Measurements from ENCODE around the gene CAMKK1.
"Not testable (repeated sequence)": the region's sequence is repeated elsewhere in the genome, so short reads cannot be mapped to it uniquely, and the experiment has no call there.

CAMKK1 gene

GRCh38 chr17:3848229-3848835 lies 44.5 kb downstream of the CAMKK1 start:
- no peak for DNase-seq (ENCODE audit: low read depth in 1 of 2, low spot score in 1 of 2)

- DNase-seq (ENCODE audit: low read depth in 1 of 2, low spot score in 1 of 2), result no peak
Observed at GRCh38 chr17:3847165-3847670, 45.6 kb downstream of the CAMKK1 start.

- DNase-seq (ENCODE audit: low read depth in 1 of 2, low spot score in 1 of 2), result no peak
Observed at GRCh38 chr17:3846437-3847164, 46.3 kb downstream of the CAMKK1 start.

- DNase-seq (ENCODE audit: low read depth in 1 of 2, low spot score in 1 of 2), result peak; percentile 83 to 85
Observed at GRCh38 chr17:3845621-3846436, 47.0 kb downstream of the CAMKK1 start, which contains the start of gene NCBP3. NCBP3 (minus strand) TSS chr17:3846246; CDS start chr17:3846223, 23 bp downstream.

GRCh38 chr17:3845291-3845620 lies 47.6 kb downstream of the CAMKK1 start:
- DNase-seq (ENCODE audit: low read depth in 1 of 2, low spot score in 1 of 2), result peak; percentile 14 to 17

GRCh38 chr17:3844556-3844955 lies 48.3 kb downstream of the CAMKK1 start:
- not testable (repeated sequence) for DNase-seq (ENCODE audit: low read depth in 1 of 2, low spot score in 1 of 2)

GRCh38 chr17:3843935-3844516 lies 48.8 kb downstream of the CAMKK1 start:
- peak; percentile 9 to 21 for DNase-seq (ENCODE audit: low read depth in 1 of 2, low spot score in 1 of 2)

GRCh38 chr17:3838206-3838605 lies 54.6 kb downstream of the CAMKK1 start:
- no peak for DNase-seq (ENCODE audit: low read depth in 1 of 2, low spot score in 1 of 2)

GRCh38 chr17:3836551-3836950 lies 56.3 kb downstream of the CAMKK1 start:
- no peak for DNase-seq (ENCODE audit: low read depth in 1 of 2, low spot score in 1 of 2)

- DNase-seq (ENCODE audit: low read depth in 1 of 2, low spot score in 1 of 2), result no peak
Observed at GRCh38 chr17:3835410-3836229, 57.2 kb downstream of the CAMKK1 start.

GRCh38 chr17:3834811-3835210 lies 58.0 kb downstream of the CAMKK1 start:
- DNase-seq (ENCODE audit: low read depth in 1 of 2, low spot score in 1 of 2), result no peak

- no peak for DNase-seq (ENCODE audit: low read depth in 1 of 2, low spot score in 1 of 2)
Observed at GRCh38 chr17:3828852-3829232, 64.0 kb downstream of the CAMKK1 start.

GRCh38 chr17:3828151-3828851 lies 64.6 kb downstream of the CAMKK1 start:
- DNase-seq (ENCODE audit: low read depth in 1 of 2, low spot score in 1 of 2), result no peak

GRCh38 chr17:3827124-3827773 lies 65.6 kb downstream of the CAMKK1 start:
- DNase-seq (ENCODE audit: low read depth in 1 of 2, low spot score in 1 of 2), result peak; percentile 32 to 55

GRCh38 chr17:3826191-3826590 lies 66.7 kb downstream of the CAMKK1 start:
- DNase-seq (ENCODE audit: low read depth in 1 of 2, low spot score in 1 of 2), result no peak

GRCh38 chr17:3821101-3821500 lies 71.8 kb downstream of the CAMKK1 start:
- no peak for DNase-seq (ENCODE audit: low read depth in 1 of 2, low spot score in 1 of 2)

GRCh38 chr17:3818786-3819185 lies 74.1 kb downstream of the CAMKK1 start:
- DNase-seq (ENCODE audit: low read depth in 1 of 2, low spot score in 1 of 2), result no peak

- no peak for DNase-seq (ENCODE audit: low read depth in 1 of 2, low spot score in 1 of 2)
Observed at GRCh38 chr17:3817851-3818605, 74.8 kb downstream of the CAMKK1 start.

GRCh38 chr17:3815925-3816324 lies 76.9 kb downstream of the CAMKK1 start:
- DNase-seq (ENCODE audit: low read depth in 1 of 2, low spot score in 1 of 2), result no peak
